ENCODE data around the gene SFT2D3. TPM values are rescaled to one million over a fixed set of nuclear protein-coding genes. Genes with fewer than 3 reads are reported as not detected.
A peak's percentile ranks its signal among the peaks of the same experiment; 100 is the strongest.

Gene SFT2D3
- polyA plus RNA-seq, 2 of the 4 experiments (the other 2 are of a cell fraction) = 4.5 to 10.4 TPM

GRCh38 chr2:127669056-127669455 lies 32.2 kb upstream of the SFT2D3 start:
- FAIRE-seq (no peak), ATAC-seq (no peak), DNase-seq (ENCODE audit: low read depth in 1 of 2, low spot score in 1 of 2) (no peak)
- no peaks in the 10 kb centered on the region; the same call in 2 of the 3 replicates for H3K9me3 ChIP-seq
- H3K27ac ChIP-seq = no peak overlapping the region
- H3K4me2 ChIP-seq = no peak overlapping the region
- ChIA-PET CTCF (no interaction called here), POLR2A (no interaction called here)
- H3K4me3 ChIP-seq = no peak overlapping the region
- TF ChIP-seq CBX8 (IDR thresholded peaks at IDR 0.05) (no peak), ZFP36 (IDR thresholded peaks at IDR 0.05; ENCODE audit: borderline replicate concordance, partially characterized antibody) (no peak), ZC3H11A (IDR thresholded peaks at IDR 0.05) (no peak), BCL3 (IDR thresholded peaks at IDR 0.05) (no peak)
- H3K4me1 ChIP-seq = peaks cover 4% of the 10 kb centered on the region; the same call in 2 of the 3 replicates
- 75% methylated on average over 7 of the region's 7 CpGs for WGBS (ENCODE audit: missing lambda C conversion rate)

GRCh38 chr2:127670055-127670956 lies 31.0 kb upstream of the SFT2D3 start:
- peaks cover 10% of the 10 kb centered on the region for H3K4me1 ChIP-seq
- WGBS (ENCODE audit: missing lambda C conversion rate) = 69% methylated on average over 10 of the region's 10 CpGs
- ATAC-seq = no peak
- POLR2A ChIA-PET = no interaction called here
- FAIRE-seq = no peak
- no peak overlapping the region for H3K4me3 ChIP-seq
- CTCF ChIA-PET = interaction anchor here (1.0 kb wide), 1 partner anchor 20 kb away, joined by 6 read pairs; no protein-coding TSS in a partner anchor
- no peak overlapping the region for H3K27ac ChIP-seq
- no peaks in the 10 kb centered on the region; the same call in 2 of the 3 replicates for H3K9me3 ChIP-seq
- no peak overlapping the region for H3K4me2 ChIP-seq
- DNase-seq (ENCODE audit: low read depth in 1 of 2, low spot score in 1 of 2) = no peak
- TF ChIP-seq ELK1 (IDR thresholded peaks at IDR 0.05; ENCODE audit: low read depth, low read length) = no peak
- no peak for TF ChIP-seq MAFK (IDR thresholded peaks at IDR 0.05; ENCODE audit: partially characterized antibody)
- TF ChIP-seq CBX2 (IDR thresholded peaks at IDR 0.05; ENCODE audit: borderline replicate concordance, low read depth) = no peak
- no peak for TF ChIP-seq ESRRA (IDR thresholded peaks at IDR 0.05; ENCODE audit: borderline replicate concordance, low read length)
- TF ChIP-seq CHD4 (IDR thresholded peaks at IDR 0.05; ENCODE audit: borderline replicate concordance) = no peak
- no peak for TF ChIP-seq NFE2L2 (conservative IDR thresholded peaks at IDR 0.05; ENCODE audit: low read length)
- no peak for TF ChIP-seq HMGXB4 (CRISPR knock-in tag; IDR thresholded peaks at IDR 0.05; ENCODE audit: borderline replicate concordance)
- no peak for TF ChIP-seq RCOR1 (IDR thresholded peaks at IDR 0.05; ENCODE audit: low read depth, low read length)
- no peak for TF ChIP-seq KDM1A (IDR thresholded peaks at IDR 0.05; ENCODE audit: low read depth)
- no peak for TF ChIP-seq MAX (IDR thresholded peaks at IDR 0.05)

- ChIA-PET CTCF (interaction anchor here (1.0 kb wide), 1 partner anchor 21 kb away, joined by 6 read pairs; no protein-coding TSS in a partner anchor), POLR2A (no interaction called here)
- ATAC-seq (no peak), DNase-seq (ENCODE audit: low read depth in 1 of 2, low spot score in 1 of 2) (peak in 1 of 2 experiments; percentile 17), FAIRE-seq (no peak)
- Histone ChIP-seq H3K4me1 (peaks cover 11% of the 10 kb centered on the region), H3K27ac (no peak overlapping the region), H3K4me2 (no peak overlapping the region), H3K9me3 (no peaks in the 10 kb centered on the region; the same call in 2 of the 3 replicates), H3K4me3 (no peak overlapping the region)
- WGBS (ENCODE audit: missing lambda C conversion rate) = 62% methylated on average over 5 of the region's 5 CpGs
- no peak for TF ChIP-seq HOXB5 (CRISPR knock-in tag; IDR thresholded peaks at IDR 0.05)
- TF ChIP-seq JUN (IDR thresholded peaks at IDR 0.05) = no peak
- no peak for TF ChIP-seq FOSL2 (IDR thresholded peaks at IDR 0.05)
- no peak for TF ChIP-seq FOSL2 (CRISPR knock-in tag; IDR thresholded peaks at IDR 0.05)
- TF ChIP-seq FOXS1 (CRISPR knock-in tag; IDR thresholded peaks at IDR 0.05) = no peak
- TF ChIP-seq CBX8 (IDR thresholded peaks at IDR 0.05) = no peak
- TF ChIP-seq TFCP2L1 (CRISPR knock-in tag; IDR thresholded peaks at IDR 0.05) = no peak
- no peak for TF ChIP-seq HES2 (IDR thresholded peaks at IDR 0.05)
- no peak for TF ChIP-seq POLR2A (IDR thresholded peaks at IDR 0.05; ENCODE audit: low read length)
- TF ChIP-seq REST (IDR thresholded peaks at IDR 0.05) = no peak
- no peak for TF ChIP-seq SMC3 (IDR thresholded peaks at IDR 0.05)
- no peak for TF ChIP-seq HOXB13 (CRISPR knock-in tag; IDR thresholded peaks at IDR 0.05; ENCODE audit: low read depth)
- TF ChIP-seq MAX (IDR thresholded peaks at IDR 0.05) = no peak
- no peak for TF ChIP-seq TP53 (CRISPR knock-in tag; IDR thresholded peaks at IDR 0.05)
Observed at GRCh38 chr2:127670957-127671290, 30.4 kb upstream of the SFT2D3 start.
